ENCODE measurements around the gene CNTN5. TPM values are rescaled to one million over a fixed set of nuclear protein-coding genes. Genes with fewer than 3 reads are reported as not detected.

The CNTN5 gene
- total RNA-seq, 1 donor from 2014 or later = not detected

DNA sequence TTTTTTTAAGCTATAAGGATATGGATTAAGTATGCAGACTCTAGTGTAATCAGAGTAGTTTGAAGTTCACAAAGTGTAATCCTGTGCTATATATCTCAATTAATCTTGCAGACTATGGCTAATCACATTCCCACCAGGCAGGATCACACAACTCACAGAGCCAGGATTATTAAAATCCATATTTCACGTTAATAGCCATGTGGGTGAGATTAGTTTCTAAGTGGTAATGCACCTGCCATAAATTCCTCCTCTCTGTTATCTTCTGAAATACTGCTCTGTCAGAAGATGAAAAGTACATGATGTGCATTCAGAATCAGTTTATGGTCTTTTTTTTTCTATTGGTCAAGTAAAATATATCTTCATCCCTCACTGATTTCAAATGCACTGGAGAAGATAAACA is 686.1 kb downstream of the CNTN5 start:
- Mint-ChIP-seq H3K27ac (ENCODE audit: unreplicated experiment) (no peak overlapping the region), H3K36me3 (ENCODE audit: low read depth) (no peaks in the 10 kb centered on the region), H3K4me3 (ENCODE audit: unreplicated experiment) (no peak overlapping the region), H3K27me3 (ENCODE audit: low read depth) (peaks cover 39% of the 10 kb centered on the region), H3K4me1 (ENCODE audit: low read depth) (no peaks in the 10 kb centered on the region), H3K9me3 (ENCODE audit: low read depth) (peaks cover 1% of the 10 kb centered on the region)
- TF ChIP-seq, protein P1, sequence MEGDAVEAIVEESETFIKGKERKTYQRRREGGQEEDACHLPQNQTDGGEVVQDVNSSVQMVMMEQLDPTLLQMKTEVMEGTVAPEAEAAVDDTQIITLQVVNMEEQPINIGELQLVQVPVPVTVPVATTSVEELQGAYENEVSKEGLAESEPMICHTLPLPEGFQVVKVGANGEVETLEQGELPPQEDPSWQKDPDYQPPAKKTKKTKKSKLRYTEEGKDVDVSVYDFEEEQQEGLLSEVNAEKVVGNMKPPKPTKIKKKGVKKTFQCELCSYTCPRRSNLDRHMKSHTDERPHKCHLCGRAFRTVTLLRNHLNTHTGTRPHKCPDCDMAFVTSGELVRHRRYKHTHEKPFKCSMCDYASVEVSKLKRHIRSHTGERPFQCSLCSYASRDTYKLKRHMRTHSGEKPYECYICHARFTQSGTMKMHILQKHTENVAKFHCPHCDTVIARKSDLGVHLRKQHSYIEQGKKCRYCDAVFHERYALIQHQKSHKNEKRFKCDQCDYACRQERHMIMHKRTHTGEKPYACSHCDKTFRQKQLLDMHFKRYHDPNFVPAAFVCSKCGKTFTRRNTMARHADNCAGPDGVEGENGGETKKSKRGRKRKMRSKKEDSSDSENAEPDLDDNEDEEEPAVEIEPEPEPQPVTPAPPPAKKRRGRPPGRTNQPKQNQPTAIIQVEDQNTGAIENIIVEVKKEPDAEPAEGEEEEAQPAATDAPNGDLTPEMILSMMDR (IDR thresholded peaks at IDR 0.05) = no peak
- no peak for DNase-seq (ENCODE audit: low spot score)

DNA sequence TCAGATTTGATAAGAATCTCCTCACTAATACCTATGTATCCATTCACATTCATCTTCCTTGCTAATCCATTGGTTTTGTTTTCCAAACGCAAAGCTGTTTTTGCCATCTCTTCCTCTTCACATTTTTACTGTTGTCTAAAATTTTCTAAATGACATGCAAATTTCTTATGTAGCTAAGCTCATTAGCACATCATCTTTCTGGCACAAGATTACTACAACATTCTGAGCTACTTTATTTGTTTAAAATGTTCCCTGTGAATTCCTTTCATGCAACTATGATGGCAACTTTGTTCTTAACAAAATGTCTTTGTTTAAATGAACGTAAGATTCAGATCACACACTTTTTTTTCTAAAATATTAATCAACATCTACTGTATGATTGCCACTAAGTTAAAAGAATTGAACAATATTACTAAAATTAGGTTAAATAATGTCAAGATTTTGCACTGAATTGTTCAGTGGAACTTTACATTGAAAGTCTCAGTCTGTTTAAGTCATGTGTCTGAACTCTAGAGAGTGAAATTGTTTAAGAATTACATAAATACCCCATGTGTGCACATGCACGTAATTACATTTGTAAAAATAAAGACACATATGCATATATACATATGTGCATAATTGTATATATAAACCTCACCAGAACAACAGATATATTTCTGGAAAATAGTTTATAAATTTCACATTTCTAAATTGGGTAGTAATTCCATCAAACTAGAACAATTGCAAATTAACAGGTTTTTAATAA is 688.4 kb downstream of the CNTN5 start:
- TF ChIP-seq, protein P1 (IDR thresholded peaks at IDR 0.05) = no peak
- no peak for DNase-seq (ENCODE audit: low spot score)
- no peaks in the 10 kb centered on the region for H3K4me1 Mint-ChIP-seq (ENCODE audit: low read depth)
- H3K4me3 Mint-ChIP-seq (ENCODE audit: unreplicated experiment) = no peak overlapping the region
- H3K9me3 Mint-ChIP-seq (ENCODE audit: low read depth) = peaks cover 9% of the 10 kb centered on the region
- H3K27ac Mint-ChIP-seq (ENCODE audit: unreplicated experiment) = no peak overlapping the region
- no peaks in the 10 kb centered on the region for H3K36me3 Mint-ChIP-seq (ENCODE audit: low read depth)
- H3K27me3 Mint-ChIP-seq (ENCODE audit: low read depth) = peaks cover 41% of the 10 kb centered on the region

DNA sequence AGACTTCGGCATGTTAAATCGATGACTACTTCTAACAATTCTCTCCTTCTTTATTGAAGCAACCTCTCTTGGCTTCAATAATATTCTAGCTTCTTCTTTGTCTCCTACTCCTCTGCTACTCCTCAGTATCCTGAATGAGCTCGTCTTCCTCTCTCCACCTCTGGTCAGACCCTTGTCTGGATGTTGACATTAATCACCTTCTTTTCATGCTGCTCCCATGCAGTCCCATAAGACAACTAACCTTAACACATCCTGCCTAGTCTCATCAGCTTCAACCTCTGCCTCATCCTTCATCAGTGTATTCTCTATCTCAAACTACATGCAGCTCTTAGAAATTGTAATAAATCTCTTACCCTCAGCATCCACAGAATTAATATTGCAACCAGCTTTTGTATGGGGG is 695.6 kb downstream of the CNTN5 start:
- H3K27me3 Mint-ChIP-seq (ENCODE audit: low read depth) = peaks cover 46% of the 10 kb centered on the region
- H3K27ac Mint-ChIP-seq (ENCODE audit: unreplicated experiment) = no peak overlapping the region
- H3K36me3 Mint-ChIP-seq (ENCODE audit: low read depth) = no peaks in the 10 kb centered on the region
- H3K4me1 Mint-ChIP-seq (ENCODE audit: low read depth) = no peaks in the 10 kb centered on the region
- peaks cover 10% of the 10 kb centered on the region for H3K9me3 Mint-ChIP-seq (ENCODE audit: low read depth)
- DNase-seq (ENCODE audit: low spot score) = no peak
- TF ChIP-seq, protein P1 (IDR thresholded peaks at IDR 0.05) = no peak
- no peak overlapping the region for H3K4me3 Mint-ChIP-seq (ENCODE audit: unreplicated experiment)

DNA sequence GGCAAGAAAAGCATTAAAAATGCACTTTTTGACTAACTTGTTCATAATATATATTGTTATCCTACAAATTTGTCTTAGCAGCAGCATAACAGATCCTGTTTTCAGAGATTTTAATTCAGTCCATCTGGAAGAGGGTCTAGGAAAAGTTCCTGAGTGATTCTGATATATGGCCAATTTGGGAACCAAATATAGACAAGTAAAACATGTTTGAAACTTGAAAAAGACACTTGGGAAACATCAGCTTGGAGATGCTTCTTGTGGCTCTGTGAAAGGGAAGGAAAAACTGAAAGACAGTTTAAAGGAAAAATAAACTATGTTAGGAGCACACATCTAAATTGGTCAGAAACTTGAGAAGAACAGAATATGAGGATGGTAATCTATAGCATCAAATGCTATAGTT is 697.5 kb downstream of the CNTN5 start:
- Mint-ChIP-seq H3K9me3 (ENCODE audit: low read depth) (peaks cover 8% of the 10 kb centered on the region), H3K27me3 (ENCODE audit: low read depth) (peaks cover 46% of the 10 kb centered on the region), H3K4me1 (ENCODE audit: low read depth) (no peaks in the 10 kb centered on the region)

DNA sequence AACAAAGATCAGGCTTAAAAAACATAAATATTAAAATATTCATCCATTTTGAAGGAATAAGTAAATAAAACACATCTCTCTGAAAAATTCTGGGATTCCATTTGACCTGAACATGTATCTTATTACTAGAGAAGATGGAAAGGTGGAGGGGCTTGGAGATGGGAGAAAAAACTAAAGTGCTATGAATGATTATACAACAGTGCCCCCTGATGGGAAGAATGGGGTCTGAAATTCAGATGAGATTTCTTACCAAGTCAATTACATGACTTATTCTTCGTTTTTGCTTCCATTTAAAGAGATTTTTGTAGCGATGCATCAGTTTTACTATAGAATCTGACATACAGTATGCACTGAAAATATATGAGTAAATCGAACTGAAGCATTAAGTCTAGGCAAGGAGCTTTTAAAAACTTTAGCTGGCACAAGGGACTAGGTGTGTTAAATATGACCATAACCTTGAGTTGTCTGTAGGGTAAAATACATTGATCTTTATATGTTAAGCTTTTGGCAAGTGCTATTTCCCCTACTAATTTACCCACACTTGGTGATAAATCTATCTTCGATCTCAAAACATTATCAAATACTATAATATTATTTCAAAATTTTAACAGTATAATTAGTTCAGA is 718.8 kb downstream of the CNTN5 start:
- H3K36me3 Mint-ChIP-seq (ENCODE audit: low read depth) = no peaks in the 10 kb centered on the region
- peaks cover 37% of the 10 kb centered on the region for H3K27me3 Mint-ChIP-seq (ENCODE audit: low read depth)
- H3K4me1 Mint-ChIP-seq (ENCODE audit: low read depth) = peaks cover 2% of the 10 kb centered on the region
- H3K9me3 Mint-ChIP-seq (ENCODE audit: low read depth) = no peaks in the 10 kb centered on the region
- TF ChIP-seq, protein P1 (IDR thresholded peaks at IDR 0.05) = peak; percentile 95
- H3K4me3 Mint-ChIP-seq (ENCODE audit: unreplicated experiment) = no peak overlapping the region
- no peak overlapping the region for H3K27ac Mint-ChIP-seq (ENCODE audit: unreplicated experiment)
- no peak for DNase-seq (ENCODE audit: low spot score)

More for the DNA sequence above, 697.5 kb downstream of the CNTN5 start:
- Mint-ChIP-seq H3K36me3 (ENCODE audit: low read depth) (no peaks in the 10 kb centered on the region), H3K27ac (ENCODE audit: unreplicated experiment) (no peak overlapping the region), H3K4me3 (ENCODE audit: unreplicated experiment) (no peak overlapping the region)
- TF ChIP-seq, protein P1 (IDR thresholded peaks at IDR 0.05) = no peak
- DNase-seq (ENCODE audit: low spot score) = no peak

Data from chondrocyte (in vitro differentiated cells).